ENCODE data around the gene SIRT4.

SIRT4 gene

GRCh38 chr12:120339256-120339655 is 37.1 kb downstream of the SIRT4 start:
- TF ChIP-seq GATA2 (IDR thresholded peaks at IDR 0.05; ENCODE audit: low read depth, low read length) (no peak), GATA3 (IDR thresholded peaks at IDR 0.05; ENCODE audit: low read depth, low read length) (no peak)

GRCh38 chr12:120342175-120343038 is 40.3 kb downstream of the SIRT4 start:
- TF ChIP-seq GATA2 (IDR thresholded peaks at IDR 0.05; ENCODE audit: low read depth, low read length) (no peak), GATA3 (IDR thresholded peaks at IDR 0.05; ENCODE audit: low read depth, low read length) (no peak)

DNA sequence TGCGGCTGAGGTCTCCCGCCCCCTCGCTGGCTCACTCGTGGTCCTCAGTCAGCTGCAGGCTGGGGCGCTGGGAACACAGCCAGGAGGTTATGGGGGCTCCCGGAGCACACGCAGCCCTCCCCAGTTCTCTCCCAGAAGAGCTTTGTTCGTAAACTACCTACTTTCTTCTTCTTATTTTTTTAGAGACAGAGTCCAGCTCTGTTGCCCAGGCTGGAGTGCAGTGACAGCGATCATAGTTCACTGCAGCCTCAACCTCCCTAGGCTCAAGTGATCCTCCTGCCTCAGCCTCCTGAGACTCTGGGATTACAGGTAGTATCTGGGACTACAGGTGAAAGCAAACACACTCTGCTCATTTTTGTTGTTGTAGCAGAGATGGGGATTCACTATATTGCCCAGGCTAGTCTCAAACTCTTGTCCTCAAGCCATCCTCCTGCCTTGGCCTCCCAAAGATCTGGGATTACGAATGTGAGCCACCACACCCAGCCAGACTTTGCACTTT is 41.0 kb downstream of the SIRT4 start:
- TF ChIP-seq GATA2 (IDR thresholded peaks at IDR 0.05; ENCODE audit: low read depth, low read length): no peak
- TF ChIP-seq GATA3 (IDR thresholded peaks at IDR 0.05; ENCODE audit: low read depth, low read length): no peak

DNA sequence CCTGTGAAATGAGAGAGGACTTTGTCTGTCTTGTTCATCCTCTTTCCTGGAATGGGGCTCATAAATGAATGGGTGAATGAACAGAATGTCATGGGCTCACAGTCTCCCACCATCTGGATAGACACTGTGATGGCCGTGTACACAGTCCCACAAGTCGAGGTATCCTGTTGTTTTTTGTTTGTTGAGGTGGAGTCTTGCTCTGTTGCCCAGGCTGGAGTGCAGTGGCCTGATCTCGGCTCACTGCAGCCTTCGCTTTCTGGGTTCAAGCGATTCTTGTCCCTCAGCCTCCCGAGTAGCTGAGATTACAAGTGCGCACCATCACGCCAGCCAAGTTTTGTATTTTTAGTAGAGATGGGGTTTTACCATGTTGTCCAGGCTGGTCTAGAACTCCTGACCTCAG is 41.6 kb downstream of the SIRT4 start:
- TF ChIP-seq GATA2 (IDR thresholded peaks at IDR 0.05; ENCODE audit: low read depth, low read length) (no peak), GATA3 (IDR thresholded peaks at IDR 0.05; ENCODE audit: low read depth, low read length) (no peak)

DNA sequence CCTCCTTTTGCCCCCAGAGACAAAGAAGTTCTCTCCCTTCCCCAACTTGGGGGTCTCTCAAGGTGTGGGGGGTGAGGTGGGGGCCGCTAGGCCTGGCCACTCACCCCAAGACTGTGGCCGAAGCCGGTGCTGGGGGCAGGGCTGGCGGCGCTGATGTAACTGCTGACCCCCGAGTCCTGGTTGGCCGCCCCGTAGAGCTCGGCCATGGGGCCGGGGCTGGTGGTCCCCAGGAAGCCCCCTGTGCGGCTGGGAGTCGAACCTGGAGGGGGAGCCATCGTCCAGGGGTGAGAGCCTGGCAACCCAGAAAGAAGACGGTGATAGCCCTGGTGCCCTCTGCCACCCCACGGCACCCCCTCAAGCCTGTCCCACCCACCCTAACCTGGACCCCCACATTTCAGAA is 43.9 kb downstream of the SIRT4 start:
- no peak for TF ChIP-seq GATA3 (IDR thresholded peaks at IDR 0.05; ENCODE audit: low read depth, low read length)
- TF ChIP-seq GATA2 (IDR thresholded peaks at IDR 0.05; ENCODE audit: low read depth, low read length): no peak

- no peak for TF ChIP-seq GATA2 (IDR thresholded peaks at IDR 0.05; ENCODE audit: low read depth, low read length)
- TF ChIP-seq GATA3 (IDR thresholded peaks at IDR 0.05; ENCODE audit: low read depth, low read length): no peak
Observed at GRCh38 chr12:120346681-120347080, 44.6 kb downstream of the SIRT4 start.

DNA sequence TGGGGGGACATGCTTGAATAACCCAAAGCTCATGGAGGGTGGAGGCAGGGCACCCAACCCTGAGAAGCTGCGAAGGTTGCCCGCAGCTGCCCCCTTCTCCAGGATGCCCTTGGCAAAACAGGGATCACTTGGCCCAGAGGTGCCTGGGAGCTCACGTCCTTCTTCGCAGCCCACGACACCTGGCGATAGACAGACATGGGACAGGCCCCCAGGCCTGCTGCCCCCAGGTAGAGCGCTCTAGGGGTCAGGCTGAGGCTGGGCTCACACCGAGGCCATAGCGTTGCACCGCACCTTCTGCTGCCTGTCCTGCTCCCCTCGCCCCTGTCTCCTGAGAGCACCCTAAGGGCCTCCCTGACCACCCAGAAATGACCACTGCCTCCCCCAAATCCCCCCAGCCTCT is 45.6 kb downstream of the SIRT4 start:
- TF ChIP-seq GATA3 (IDR thresholded peaks at IDR 0.05; ENCODE audit: low read depth, low read length): no peak
- TF ChIP-seq GATA2 (IDR thresholded peaks at IDR 0.05; ENCODE audit: low read depth, low read length): no peak

GRCh38 chr12:120350576-120351350 is 48.6 kb downstream of the SIRT4 start:
- no peak for TF ChIP-seq GATA2 (IDR thresholded peaks at IDR 0.05; ENCODE audit: low read depth, low read length)
- TF ChIP-seq GATA3 (IDR thresholded peaks at IDR 0.05; ENCODE audit: low read depth, low read length): no peak

- TF ChIP-seq GATA3 (IDR thresholded peaks at IDR 0.05; ENCODE audit: low read depth, low read length): no peak
- no peak for TF ChIP-seq GATA2 (IDR thresholded peaks at IDR 0.05; ENCODE audit: low read depth, low read length)
Observed at GRCh38 chr12:120352117-120352516, 50.0 kb downstream of the SIRT4 start.

- no peak for TF ChIP-seq GATA2 (IDR thresholded peaks at IDR 0.05; ENCODE audit: low read depth, low read length)
- no peak for TF ChIP-seq GATA3 (IDR thresholded peaks at IDR 0.05; ENCODE audit: low read depth, low read length)
Observed at GRCh38 chr12:120353136-120353535, 51.0 kb downstream of the SIRT4 start.

DNA sequence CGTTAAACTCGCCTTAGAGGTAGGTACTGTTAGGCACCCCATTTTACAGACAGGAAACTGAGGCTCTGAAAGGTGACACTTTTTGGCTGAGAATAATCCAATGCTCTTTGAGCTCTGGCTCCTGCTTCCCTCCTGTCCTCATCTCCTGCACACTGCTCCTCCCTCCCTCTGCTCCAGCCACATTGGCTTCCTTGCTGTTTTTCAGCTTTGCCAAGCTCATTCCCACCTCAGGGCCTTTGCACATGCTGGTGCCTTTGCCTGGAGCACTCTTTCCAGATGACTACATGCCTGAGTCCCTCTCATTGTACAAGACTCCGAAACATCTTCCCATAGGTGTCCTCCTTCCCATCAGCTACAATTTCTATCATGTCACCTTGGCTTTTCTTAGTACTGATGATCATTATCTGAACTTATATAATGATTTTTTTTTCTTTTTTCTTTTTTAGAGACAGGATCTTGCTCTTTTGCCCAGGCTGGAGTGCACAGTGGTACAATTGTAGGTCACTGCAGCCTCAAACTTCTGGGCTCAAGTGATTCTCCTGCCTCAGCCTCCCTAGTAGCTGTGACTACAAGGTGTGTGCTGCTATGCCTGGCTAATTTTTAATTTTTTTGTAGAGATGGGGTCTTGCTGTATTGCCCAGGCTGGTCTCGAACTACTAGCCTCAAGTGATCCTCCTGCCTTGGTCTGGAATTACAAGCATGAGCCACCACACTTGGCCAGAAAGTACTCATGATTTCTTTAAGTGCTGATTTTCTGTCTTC is 51.6 kb downstream of the SIRT4 start:
- TF ChIP-seq GATA2 (IDR thresholded peaks at IDR 0.05; ENCODE audit: low read depth, low read length) (no peak), GATA3 (IDR thresholded peaks at IDR 0.05; ENCODE audit: low read depth, low read length) (no peak)

DNA sequence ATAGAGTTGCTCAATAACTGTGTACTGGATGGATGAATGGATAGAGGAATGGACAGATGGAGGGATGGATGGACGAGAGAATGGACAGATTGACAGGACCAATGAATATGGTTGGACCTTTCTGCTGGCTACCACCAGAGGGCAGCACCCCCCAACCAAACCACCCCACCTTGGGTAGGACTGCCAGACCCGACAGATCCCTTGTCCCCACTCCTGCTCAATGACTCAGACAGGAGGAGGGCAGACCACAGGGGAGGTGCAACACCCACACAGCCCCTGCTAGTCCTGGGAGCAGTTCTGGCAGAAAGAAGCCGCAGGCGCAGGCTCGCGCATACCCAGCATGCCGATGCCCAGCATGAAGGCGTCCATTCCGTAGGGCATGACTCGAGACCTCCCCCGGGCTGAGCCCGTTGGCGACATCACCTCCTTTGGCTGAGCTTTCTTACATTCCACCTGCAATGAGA is 54.5 kb downstream of the SIRT4 start:
- TF ChIP-seq GATA2 (IDR thresholded peaks at IDR 0.05; ENCODE audit: low read depth, low read length) (no peak), GATA3 (IDR thresholded peaks at IDR 0.05; ENCODE audit: low read depth, low read length) (no peak)

- no peak for TF ChIP-seq GATA3 (IDR thresholded peaks at IDR 0.05; ENCODE audit: low read depth, low read length)
- no peak for TF ChIP-seq GATA2 (IDR thresholded peaks at IDR 0.05; ENCODE audit: low read depth, low read length)
Observed at GRCh38 chr12:120357104-120357503, 55.0 kb downstream of the SIRT4 start.
